CD14-positive monocyte (primary cell): ENCODE measurements around the gene A4GALT. TPM values are rescaled to one million over a fixed set of nuclear protein-coding genes. Genes with fewer than 3 reads are reported as not detected.
A peak's percentile ranks its signal among the peaks of the same experiment; 100 is the strongest.
"Not testable (repeated sequence)": the region's sequence is repeated elsewhere in the genome, so short reads cannot be mapped to it uniquely, and the experiment has no call there.

Source experiments
- DNase-seq, 3 donors: peaks; one replicate each; pipeline ENCODE4 v3.0.0-alpha.2; 2011 to 2022
- H2AFZ ChIP-seq: 2 replicates; pipeline ENCODE4 v1.6.0; 2012; ENCODE audit warnings: mild to moderate bottlenecking, low read depth, low read length, inconsistent platforms; ENCODE audit not compliant: insufficient read depth, poor library complexity, severe bottlenecking
- H3K27ac ChIP-seq, 2 donors: 1 replicate in 1 of 2; 2 replicates in 1 of 2; pipeline ENCODE4 v1.5.1; 2012 to 2013; ENCODE audit warnings: low read length in 2 of 2, control low read depth in 1 of 2, inconsistent platforms in 1 of 2, low read depth in 1 of 2, mild to moderate bottlenecking in 1 of 2
- H3K27me3 ChIP-seq, 2 donors: one replicate each; pipeline versions ENCODE4 v1.6.0 to v1.6.1; 2011 to 2013; ENCODE audit warnings: low read length in 2 of 2; ENCODE audit not compliant: control insufficient read depth in 2 of 2, insufficient read depth in 2 of 2
- H3K36me3 ChIP-seq, 2 donors: replicated peaks in 1 of 2; 1 replicate in 1 of 2; 2 replicates in 1 of 2; pipeline versions ENCODE4 v1.5.1 to v1.6.1; 2012 to 2013; ENCODE audit warnings: low read length in 2 of 2, control low read depth in 1 of 2, inconsistent platforms in 1 of 2, mild to moderate bottlenecking in 1 of 2; ENCODE audit not compliant: insufficient read depth in 2 of 2, control insufficient read depth in 1 of 2
- H3K4me1 ChIP-seq, 2 donors: 1 replicate in 1 of 2; 2 replicates in 1 of 2; pipeline versions ENCODE4 v1.5.1 to v1.6.1; 2012 to 2013; ENCODE audit warnings: low read length in 2 of 2, control low read depth in 1 of 2, inconsistent platforms in 1 of 2, mild to moderate bottlenecking in 1 of 2, moderate library complexity in 1 of 2; ENCODE audit not compliant: insufficient read depth in 2 of 2, control insufficient read depth in 1 of 2
- H3K4me2 ChIP-seq: replicated peaks from 2 replicates; pipeline ENCODE3; 2012; ENCODE audit warnings: low read length, moderate library complexity, mild to moderate bottlenecking; ENCODE audit not compliant: poor library complexity, severe bottlenecking; ENCODE audit errors: extremely low read depth
- H3K4me3 ChIP-seq, 3 experiments: fragments of 200-600 bp in 1 of 3; sonication (generic) in 1 of 3; replicated peaks in 1 of 3; 1 replicate in 2 of 3; 2 replicates in 1 of 3; pipeline ENCODE4 v1.5.1; 2011 to 2013; ENCODE audit warnings: low read length in 3 of 3, mild to moderate bottlenecking in 3 of 3, control low read depth in 2 of 3, low read depth in 2 of 3, inconsistent platforms in 1 of 3, moderate library complexity in 1 of 3
- H3K79me2 ChIP-seq: 2 replicates; pipeline ENCODE4 v1.6.0; 2012; ENCODE audit warnings: mild to moderate bottlenecking, control low read depth, inconsistent platforms, low read length, moderate library complexity; ENCODE audit not compliant: insufficient read depth
- H3K9ac ChIP-seq: 2 replicates; pipeline ENCODE4 v1.6.0; 2017; ENCODE audit warnings: low read length, mild to moderate bottlenecking; ENCODE audit not compliant: insufficient read depth, poor library complexity, severe bottlenecking
- H3K9me3 ChIP-seq, 2 donors: replicated peaks in 1 of 2; 1 replicate in 1 of 2; 2 replicates in 1 of 2; pipeline versions ENCODE4 v1.5.1 to v1.6.1; 2012 to 2013; ENCODE audit warnings: low read length in 2 of 2, control low read depth in 1 of 2; ENCODE audit not compliant: control insufficient read depth in 1 of 2, insufficient read depth in 1 of 2
- H4K20me1 ChIP-seq: 2 replicates; pipeline ENCODE4 v1.6.0; 2012; ENCODE audit warnings: mild to moderate bottlenecking, low read length, control low read depth, moderate library complexity; ENCODE audit not compliant: insufficient read depth
- H3K27ac Mint-ChIP-seq, 7 donors: one replicate each; pipeline ENCODE4 v1.8.0; 2020; ENCODE audit warnings: mild to moderate bottlenecking in 7 of 7, mixed read lengths in 7 of 7, moderate library complexity in 6 of 7, inconsistent platforms in 2 of 7
- H3K27me3 Mint-ChIP-seq, 3 donors: one replicate each; pipeline ENCODE4 v1.8.0; 2021 to 2022; ENCODE audit warnings: low read depth in 3 of 3, mild to moderate bottlenecking in 3 of 3, mixed read lengths in 3 of 3, moderate library complexity in 3 of 3, inconsistent platforms in 1 of 3
- H3K36me3 Mint-ChIP-seq, 2 donors: one replicate each; pipeline ENCODE4 v1.8.0; 2020; ENCODE audit warnings: mixed read lengths in 2 of 2, inconsistent platforms in 1 of 2, mild to moderate bottlenecking in 1 of 2
- H3K4me1 Mint-ChIP-seq: one replicate; pipeline ENCODE4 v1.8.0; 2020; ENCODE audit warnings: mild to moderate bottlenecking, mixed read lengths
- H3K4me3 Mint-ChIP-seq, 2 donors: one replicate each; pipeline ENCODE4 v1.8.0; 2020; ENCODE audit warnings: mild to moderate bottlenecking in 2 of 2, mixed read lengths in 2 of 2, moderate library complexity in 1 of 2
- H3K9me3 Mint-ChIP-seq, 7 donors: one replicate each; pipeline ENCODE4 v1.8.0; 2020 to 2022; ENCODE audit warnings: mixed read lengths in 7 of 7, mild to moderate bottlenecking in 6 of 7, moderate library complexity in 6 of 7, inconsistent platforms in 2 of 7
- CTCF ChIP-seq: fragments of 200-600 bp; IDR thresholded peaks from one replicate; pipeline ENCODE4 v1.8.0; 2022; ENCODE audit warnings: antibody characterized with exemption, mild to moderate bottlenecking
- WGBS: methylation state at CpG from one replicate; pipeline ENCODE4 v1.1.5; 2013; ENCODE audit warnings: missing lambda C conversion rate; ENCODE audit not compliant: insufficient coverage; 5-methylcytosine and 5-hydroxymethylcytosine counted together
- intact Hi-C, 2 donors: fragments of 100-400 bp; cut with micrococcal nuclease; formaldehyde crosslinking; loops; one replicate each; pipeline versions ENCODE4 v1.15.0 to v1.15.1; 2023
- polyA plus RNA-seq, 3 donors: library from polyadenylated mRNA; depleted of rRNA in 1 of 3; unstranded in 2 of 3; stranded (reverse) in 1 of 3; fragments of 300-500 nt in 2 of 3; fragments of >200 nt in 1 of 3; fragmentation: Illumina TruSeq in 2 of 3; gene quantifications; 1 replicate in 2 of 3; 2 replicates in 1 of 3; pipeline ENCODE4 v1.2.3, GENCODE V29; 2012 to 2021

A4GALT gene
- polyA plus RNA-seq, 3 donors, result not detected

GRCh38 chr22:42670921-42671709 lies 49.6 kb downstream of the A4GALT start:
- Histone ChIP-seq H3K4me2 (no peak overlapping the region), H3K27me3 (no peaks in the 10 kb centered on the region), H3K27ac (no peak overlapping the region), H3K4me3 (no peak overlapping the region), H4K20me1 (no peaks in the 10 kb centered on the region), H2AFZ (no peak overlapping the region), H3K9me3 (no peaks in the 10 kb centered on the region), H3K36me3 (no peaks in the 10 kb centered on the region), H3K79me2 (no peaks in the 10 kb centered on the region), H3K4me1 (peaks cover 5 to 10% of the 10 kb centered on the region in 2 donors), H3K9ac (no peak overlapping the region)
- no peaks in the 10 kb centered on the region for H3K9me3 Mint-ChIP-seq
- DNase-seq, result peak; percentile 30 to 52 (median 46)
- TF ChIP-seq CTCF, result no peak
- peak overlapping the region in 1 of 2 donors; percentile 15 for H3K4me3 Mint-ChIP-seq
- peaks cover 1 to 11% (median 4%) of the 10 kb centered on the region in 3 donors for H3K27me3 Mint-ChIP-seq
- peak overlapping the region in 3 of 7 donors; percentile 14 to 71 (median 54) for H3K27ac Mint-ChIP-seq
- H3K36me3 Mint-ChIP-seq, result no peaks in the 10 kb centered on the region
- peaks cover 25% of the 10 kb centered on the region for H3K4me1 Mint-ChIP-seq
- intact Hi-C loops, result no loop called here
- 16% methylated on average over 8 of the region's 19 CpGs for WGBS

DNA sequence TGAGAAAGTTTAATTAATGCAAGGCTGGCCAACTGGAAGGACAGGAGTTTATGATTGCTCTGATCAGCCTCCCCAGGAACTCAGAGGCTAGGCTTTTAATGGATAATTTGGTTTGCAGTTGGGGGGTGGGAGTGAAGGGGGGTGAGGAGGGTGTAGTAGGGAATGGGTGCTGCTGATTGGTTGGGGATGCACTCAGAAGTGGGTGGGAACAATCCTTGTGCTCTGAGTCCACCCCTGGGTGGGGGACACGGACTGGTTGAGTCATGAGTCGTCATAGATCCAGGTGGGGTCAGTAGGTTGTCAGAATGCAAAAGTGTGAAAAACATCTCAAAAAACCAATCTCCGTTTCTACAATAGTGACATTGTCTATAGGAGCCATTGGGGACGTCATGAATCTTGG lies 50.6 kb downstream of the A4GALT start:
- Histone ChIP-seq H3K4me3 (no peak overlapping the region), H3K4me2 (no peak overlapping the region), H3K27ac (no peak overlapping the region), H4K20me1 (no peaks in the 10 kb centered on the region), H3K9ac (no peak overlapping the region), H3K27me3 (no peaks in the 10 kb centered on the region), H3K79me2 (no peaks in the 10 kb centered on the region), H3K36me3 (no peaks in the 10 kb centered on the region), H3K9me3 (no peaks in the 10 kb centered on the region), H3K4me1 (peaks cover 5 to 10% of the 10 kb centered on the region in 2 donors), H2AFZ (no peak overlapping the region)
- no CpG with 5 or more reads among the region's 4 CpGs for WGBS
- intact Hi-C loops, result no loop called here
- no peak overlapping the region for H3K27ac Mint-ChIP-seq
- H3K4me1 Mint-ChIP-seq, result peaks cover 25% of the 10 kb centered on the region
- no peak for TF ChIP-seq CTCF
- no peaks in the 10 kb centered on the region for H3K9me3 Mint-ChIP-seq
- H3K36me3 Mint-ChIP-seq, result no peaks in the 10 kb centered on the region
- peaks cover 1 to 7% (median 4%) of the 10 kb centered on the region in 3 donors for H3K27me3 Mint-ChIP-seq
- DNase-seq, result no peak
- H3K4me3 Mint-ChIP-seq, result no peak overlapping the region

GRCh38 chr22:42666393-42666792 lies 54.3 kb downstream of the A4GALT start:
- H3K36me3 Mint-ChIP-seq, H3K27ac ChIP-seq, H3K9ac ChIP-seq, H3K4me3 ChIP-seq, H3K36me3 ChIP-seq, H4K20me1 ChIP-seq, H3K27ac Mint-ChIP-seq, H3K9me3 ChIP-seq, H3K79me2 ChIP-seq, DNase-seq, H3K4me3 Mint-ChIP-seq, H2AFZ ChIP-seq, H3K4me2 ChIP-seq, H3K9me3 Mint-ChIP-seq: not testable (repeated sequence)
- Histone ChIP-seq H3K4me1 (peaks cover 9 to 16% of the 10 kb centered on the region in 2 donors), H3K27me3 (peaks cover 4 to 12% of the 10 kb centered on the region in 2 donors)
- intact Hi-C loops, result loop anchor here in 1 of 2 donors (10.0 kb wide), 1 partner anchor 68 kb away; no protein-coding TSS in a partner anchor
- WGBS, result 100% methylated on average over 1 of the region's 3 CpGs
- Mint-ChIP-seq H3K4me1 (peaks cover 15% of the 10 kb centered on the region), H3K27me3 (peaks cover 19 to 26% (median 20%) of the 10 kb centered on the region in 3 donors)
